Left lung (tissue), 10 donors: ENCODE measurements around the gene NUDT7. TPM values are rescaled to one million over a fixed set of nuclear protein-coding genes. Genes with fewer than 3 reads are reported as not detected.

Experiments used
- ATAC-seq: fragments of 200-7000 bp; cut with Tn5 transposase; one replicate; pipeline ENCODE4 v1.9.1; 2020; ENCODE audit warnings: moderate library complexity
- DNase-seq, 4 donors: peaks; one replicate each; pipeline ENCODE4 v3.0.0-alpha.2; 2013 to 2020
- H3K27ac ChIP-seq, 2 donors: fragments of 200-600 bp; sonication (generic) in 1 of 2; one replicate each; pipeline versions ENCODE4 v1.5.0 to v1.8.0; 2020 to 2021
- H3K27me3 ChIP-seq, 2 donors: fragments of 200-600 bp; sonication (generic) in 1 of 2; one replicate each; pipeline versions ENCODE4 v1.5.0 to v1.8.0; 2020 to 2021
- H3K36me3 ChIP-seq, 2 donors: fragments of 200-600 bp; sonication (generic) in 1 of 2; one replicate each; pipeline versions ENCODE4 v1.5.0 to v1.8.0; 2020 to 2021
- H3K4me1 ChIP-seq, 2 donors: fragments of 200-600 bp; one replicate each; pipeline ENCODE4 v1.8.0; 2021
- H3K4me3 ChIP-seq, 2 donors: fragments of 200-600 bp; sonication (generic) in 1 of 2; one replicate each; pipeline versions ENCODE4 v1.5.0 to v1.8.0; 2020 to 2021; ENCODE audit warnings: mild to moderate bottlenecking in 1 of 2
- H3K9me3 ChIP-seq, 2 donors: fragments of 200-600 bp; sonication (generic) in 1 of 2; one replicate each; pipeline versions ENCODE4 v1.5.0 to v1.8.0; 2020 to 2021
- intact Hi-C, 2 donors: fragments of 100-400 bp; cut with DNase I; formaldehyde crosslinking; loops; one replicate each; pipeline versions ENCODE4 v1.11.2 to v1.14.2; 2022
- polyA plus RNA-seq, 6 donors: library from polyadenylated mRNA; unstranded; fragments of 120-200 nt; gene quantifications; one replicate each; pipeline ENCODE4 v1.2.1, GENCODE V29; 2013; ENCODE audit not compliant: insufficient read length in 6 of 6
- total RNA-seq, 2 donors: library from RNA; stranded (reverse); fragmentation: NEBNext Ultra II Directional; extraction: Animal tissue kit (Norgen Biotek cat#: 25700); gene quantifications; one replicate each; pipeline ENCODE4 v1.2.1, GENCODE V29; 2021
- TF ChIP-seq, protein P1 (sequence below), 2 donors: fragments of 200-600 bp; sonication (generic) in 1 of 2; IDR thresholded peaks; one replicate each; pipeline versions ENCODE4 v1.5.0 to v1.8.0; 2021; ENCODE audit warnings: antibody characterized with exemption in 2 of 2
- donor health status: DM: no; HTN: yes; CAD: no.
- donor health status: DM: no; HTN: no; CAD: no.

Gene NUDT7
- total and polyA plus RNA-seq, 8 donors: 6.4 to 14.0 (median 11.4) TPM

DNA sequence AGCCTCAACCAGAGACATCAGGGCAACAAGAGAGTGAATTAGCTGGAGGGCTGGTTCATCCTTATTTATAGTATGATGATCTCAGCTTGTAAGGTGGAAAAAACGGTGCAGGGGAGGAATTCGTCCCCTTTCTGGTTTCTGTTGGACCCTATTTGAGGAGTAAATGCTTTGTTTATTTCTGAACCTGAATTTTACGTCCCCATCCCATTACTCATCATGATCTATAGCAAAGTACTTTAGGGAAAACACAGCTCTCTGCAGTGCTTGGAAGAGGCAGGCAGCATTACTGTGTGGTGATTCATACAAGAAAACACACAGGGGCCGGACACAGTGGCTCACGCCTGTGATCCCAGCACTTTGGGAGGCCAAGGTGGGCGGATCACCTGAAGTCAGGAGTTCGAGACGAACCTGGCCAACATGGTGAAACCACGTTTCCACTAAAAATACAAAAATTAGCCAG lies 58.1 kb downstream of the NUDT7 start:
- Histone ChIP-seq H3K27me3 (peaks cover 0 to 6% of the 10 kb centered on the region in 2 donors), H3K36me3 (no peaks in the 10 kb centered on the region), H3K27ac (no peak overlapping the region), H3K4me3 (no peak overlapping the region), H3K4me1 (no peaks in the 10 kb centered on the region), H3K9me3 (no peaks in the 10 kb centered on the region)
- ATAC-seq (peak; percentile 67), DNase-seq (no peak)
- TF ChIP-seq, protein P1, sequence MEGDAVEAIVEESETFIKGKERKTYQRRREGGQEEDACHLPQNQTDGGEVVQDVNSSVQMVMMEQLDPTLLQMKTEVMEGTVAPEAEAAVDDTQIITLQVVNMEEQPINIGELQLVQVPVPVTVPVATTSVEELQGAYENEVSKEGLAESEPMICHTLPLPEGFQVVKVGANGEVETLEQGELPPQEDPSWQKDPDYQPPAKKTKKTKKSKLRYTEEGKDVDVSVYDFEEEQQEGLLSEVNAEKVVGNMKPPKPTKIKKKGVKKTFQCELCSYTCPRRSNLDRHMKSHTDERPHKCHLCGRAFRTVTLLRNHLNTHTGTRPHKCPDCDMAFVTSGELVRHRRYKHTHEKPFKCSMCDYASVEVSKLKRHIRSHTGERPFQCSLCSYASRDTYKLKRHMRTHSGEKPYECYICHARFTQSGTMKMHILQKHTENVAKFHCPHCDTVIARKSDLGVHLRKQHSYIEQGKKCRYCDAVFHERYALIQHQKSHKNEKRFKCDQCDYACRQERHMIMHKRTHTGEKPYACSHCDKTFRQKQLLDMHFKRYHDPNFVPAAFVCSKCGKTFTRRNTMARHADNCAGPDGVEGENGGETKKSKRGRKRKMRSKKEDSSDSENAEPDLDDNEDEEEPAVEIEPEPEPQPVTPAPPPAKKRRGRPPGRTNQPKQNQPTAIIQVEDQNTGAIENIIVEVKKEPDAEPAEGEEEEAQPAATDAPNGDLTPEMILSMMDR (IDR thresholded peaks at IDR 0.05): no peak
- intact Hi-C loops: no loop called here

- TF ChIP-seq, protein P1 (IDR thresholded peaks at IDR 0.05): no peak
Observed at GRCh38 chr16:77781091-77781490, 58.8 kb downstream of the NUDT7 start.

GRCh38 chr16:77782694-77783093 lies 60.4 kb downstream of the NUDT7 start:
- no peak for DNase-seq
- H3K27ac ChIP-seq: no peak overlapping the region
- peaks cover 6 to 27% of the 10 kb centered on the region in 2 donors for H3K27me3 ChIP-seq
- H3K4me3 ChIP-seq: no peak overlapping the region
- TF ChIP-seq, protein P1 (IDR thresholded peaks at IDR 0.05): no peak
- no peaks in the 10 kb centered on the region for H3K9me3 ChIP-seq
- H3K4me1 ChIP-seq: peaks cover 0 to under 1% of the 10 kb centered on the region in 2 donors
- intact Hi-C loops: no loop called here
- ATAC-seq: peak; percentile 86
- no peaks in the 10 kb centered on the region for H3K36me3 ChIP-seq

More at GRCh38 chr16:77781091-77781490, 58.8 kb downstream of the NUDT7 start:
- H3K27ac ChIP-seq: no peak overlapping the region
- intact Hi-C loops: no loop called here
- peaks cover 0 to 11% of the 10 kb centered on the region in 2 donors for H3K27me3 ChIP-seq
- no peaks in the 10 kb centered on the region for H3K36me3 ChIP-seq
- no peak for ATAC-seq
- H3K9me3 ChIP-seq: no peaks in the 10 kb centered on the region
- no peak overlapping the region for H3K4me3 ChIP-seq
- H3K4me1 ChIP-seq: no peaks in the 10 kb centered on the region
- DNase-seq: no peak

DNA sequence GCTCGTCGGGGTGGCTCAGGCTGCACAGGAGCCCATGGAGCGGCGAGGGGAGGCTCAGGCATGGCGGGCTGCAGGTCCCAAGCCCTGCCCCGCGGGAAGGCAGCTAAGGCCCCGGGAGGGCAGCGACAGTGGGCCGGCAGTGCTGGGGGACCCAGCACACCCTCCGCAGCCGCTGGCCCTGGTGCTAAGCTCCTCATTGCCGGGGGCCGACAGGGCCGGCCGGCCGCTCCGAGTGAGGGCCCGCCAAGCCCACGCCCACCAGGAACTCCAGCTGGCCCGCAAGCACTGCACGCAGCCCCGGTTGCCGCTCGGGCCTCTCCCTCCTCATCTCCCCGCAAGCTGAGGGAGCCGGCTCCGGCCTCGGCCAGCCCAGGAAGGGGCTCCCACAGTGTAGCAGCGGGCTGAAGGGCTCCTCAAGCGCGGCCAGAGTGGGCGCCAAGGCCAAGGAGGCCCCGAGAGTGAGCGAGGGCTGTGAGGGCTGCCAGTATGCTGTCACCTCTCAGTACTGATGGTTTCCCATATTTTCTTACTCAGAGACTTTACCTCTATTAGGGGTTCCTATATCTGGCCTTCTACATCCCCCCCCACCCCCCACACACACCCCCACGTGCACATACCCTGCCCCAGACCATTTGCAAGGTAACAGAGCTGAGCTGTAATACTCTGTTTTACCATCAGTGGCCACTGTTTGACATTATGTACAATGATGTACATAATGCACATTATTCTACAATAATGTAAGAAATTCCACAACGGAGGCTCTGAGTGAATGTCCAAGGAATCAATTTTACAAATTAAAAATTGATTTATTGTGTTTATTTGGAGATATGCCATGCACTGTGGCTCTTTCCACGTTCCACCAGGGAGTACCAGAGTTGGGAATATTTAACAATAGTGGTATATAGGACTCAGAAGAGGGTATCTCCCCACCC lies 62.4 kb downstream of the NUDT7 start:
- TF ChIP-seq, protein P1 (IDR thresholded peaks at IDR 0.05): no peak
- H3K9me3 ChIP-seq: no peaks in the 10 kb centered on the region
- intact Hi-C loops: no loop called here
- H3K4me1 ChIP-seq: peaks cover 0 to 19% of the 10 kb centered on the region in 2 donors
- no peak overlapping the region for H3K4me3 ChIP-seq
- DNase-seq (no peak), ATAC-seq (no peak)
- peaks cover 26 to 47% of the 10 kb centered on the region in 2 donors for H3K27me3 ChIP-seq
- no peak overlapping the region for H3K27ac ChIP-seq
- H3K36me3 ChIP-seq: no peaks in the 10 kb centered on the region

GRCh38 chr16:77785373-77785764 lies 63.1 kb downstream of the NUDT7 start:
- H3K4me1 ChIP-seq: peaks cover 0 to 19% of the 10 kb centered on the region in 2 donors
- intact Hi-C loops: no loop called here
- no peak for DNase-seq
- H3K27ac ChIP-seq: no peak overlapping the region
- no peak for ATAC-seq
- no peak overlapping the region for H3K4me3 ChIP-seq
- peaks cover 33 to 53% of the 10 kb centered on the region in 2 donors for H3K27me3 ChIP-seq
- TF ChIP-seq, protein P1 (IDR thresholded peaks at IDR 0.05): no peak
- H3K36me3 ChIP-seq: no peaks in the 10 kb centered on the region
- no peaks in the 10 kb centered on the region for H3K9me3 ChIP-seq
